ENCODE measurements around the gene CPXM2.

CPXM2 gene

GRCh38 chr10:123796736-123797135, 94.9 kb downstream of the CPXM2 start:
- no peak for DNase-seq

GRCh38 chr10:123795846-123796590, 95.6 kb downstream of the CPXM2 start:
- DNase-seq = no peak

- no peak for DNase-seq
These were observed 96.3 kb downstream of the CPXM2 start for GRCh38 chr10:123795196-123795780.

- DNase-seq = no peak
These were observed 99.2 kb downstream of the CPXM2 start for GRCh38 chr10:123792248-123792978.

- no peak for DNase-seq
These were observed 101.3 kb downstream of the CPXM2 start for GRCh38 chr10:123790132-123790885.

GRCh38 chr10:123788981-123789380, 102.6 kb downstream of the CPXM2 start:
- DNase-seq = no peak

- DNase-seq = no peak
These were observed 104.0 kb downstream of the CPXM2 start for GRCh38 chr10:123787566-123787965.

GRCh38 chr10:123786896-123787295, 104.7 kb downstream of the CPXM2 start:
- no peak for DNase-seq

GRCh38 chr10:123786306-123786705, 105.3 kb downstream of the CPXM2 start:
- DNase-seq = no peak

GRCh38 chr10:123784646-123785045, 107.0 kb downstream of the CPXM2 start:
- DNase-seq = no peak

- no peak for DNase-seq
These were observed 107.4 kb downstream of the CPXM2 start for GRCh38 chr10:123784216-123784615.

GRCh38 chr10:123783296-123783695, 108.3 kb downstream of the CPXM2 start:
- DNase-seq = no peak

GRCh38 chr10:123782549-123782948, 109.1 kb downstream of the CPXM2 start:
- DNase-seq = no peak

- no peak for DNase-seq
These were observed 109.6 kb downstream of the CPXM2 start for GRCh38 chr10:123781956-123782500.

- DNase-seq = no peak
These were observed 110.2 kb downstream of the CPXM2 start for GRCh38 chr10:123781324-123781900.

- DNase-seq = no peak
These were observed 112.7 kb downstream of the CPXM2 start for GRCh38 chr10:123778719-123779517.

GRCh38 chr10:123777881-123778280, 113.7 kb downstream of the CPXM2 start:
- no peak for DNase-seq

GRCh38 chr10:123774132-123774742, 117.4 kb downstream of the CPXM2 start:
- no peak for DNase-seq

- DNase-seq = no peak
These were observed 118.7 kb downstream of the CPXM2 start for GRCh38 chr10:123772645-123773508.
